GM20000 (cell line): Measurements from ENCODE around the gene FXYD2.

Experiments used
- DNase-seq: peaks from one replicate; pipeline ENCODE4 v3.0.0; 2012; ENCODE audit warnings: low spot score
- CTCF ChIP-seq: IDR thresholded peaks from 2 replicates; pipeline ENCODE4 v1.5.1; 2012; ENCODE audit warnings: mild to moderate bottlenecking, control low read depth; ENCODE audit errors: extremely low read depth, missing control alignments

Gene FXYD2

DNA sequence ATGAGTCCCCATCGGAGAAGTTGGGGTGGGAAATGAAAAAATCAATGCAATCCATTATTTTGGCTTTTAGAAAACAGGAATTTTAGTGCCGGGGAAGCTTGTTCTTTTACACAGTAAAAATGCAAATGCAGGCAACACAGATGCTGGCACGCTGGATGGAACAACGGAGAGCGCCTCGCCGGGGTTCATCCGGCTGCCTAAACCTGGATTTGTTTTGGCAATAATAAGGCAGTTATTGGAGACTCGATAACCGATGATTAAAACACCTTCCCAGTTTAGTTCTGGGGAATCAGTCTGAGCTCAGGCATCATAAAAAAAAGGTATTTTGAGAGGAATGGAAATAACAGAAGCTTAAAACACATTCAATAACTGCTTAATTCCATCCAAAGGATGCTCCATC lies 30.4 kb downstream of the FXYD2 start:
- DNase-seq = no peak
- TF ChIP-seq CTCF = no peak

DNA sequence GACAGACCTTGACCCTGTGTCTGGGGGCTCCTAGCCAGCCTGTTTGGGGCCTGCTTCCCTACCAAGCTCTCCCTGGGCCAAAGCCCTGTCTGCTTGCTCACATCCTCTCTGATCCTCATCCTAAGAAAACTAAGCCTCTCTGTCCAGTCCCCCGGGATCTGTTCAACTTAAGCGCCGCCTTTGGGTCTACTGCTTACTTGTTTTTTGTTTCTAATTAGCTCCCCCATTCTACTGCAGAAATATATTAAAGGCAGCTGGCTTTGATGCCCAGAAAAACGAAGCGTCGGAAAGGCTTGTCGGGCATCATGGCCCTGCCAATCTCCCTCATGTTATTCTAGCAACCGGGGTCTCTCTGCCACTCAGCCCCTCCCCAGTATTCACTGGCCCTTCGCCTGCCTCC lies 31.0 kb downstream of the FXYD2 start:
- DNase-seq = no peak
- TF ChIP-seq CTCF = no peak

- TF ChIP-seq CTCF = no peak
- no peak for DNase-seq
Observed at GRCh38 chr11:117792992-117793391, 31.6 kb downstream of the FXYD2 start.

GRCh38 chr11:117792241-117792640 lies 32.3 kb downstream of the FXYD2 start:
- no peak for TF ChIP-seq CTCF

GRCh38 chr11:117790279-117790678 lies 34.3 kb downstream of the FXYD2 start:
- no peak for DNase-seq
- no peak for TF ChIP-seq CTCF

More at GRCh38 chr11:117792241-117792640, 32.3 kb downstream of the FXYD2 start:
- DNase-seq = no peak

- TF ChIP-seq CTCF = no peak
- DNase-seq = no peak
Observed at GRCh38 chr11:117789241-117789640, 35.3 kb downstream of the FXYD2 start.

GRCh38 chr11:117786135-117786870 lies 38.2 kb downstream of the FXYD2 start:
- no peak for DNase-seq
- TF ChIP-seq CTCF = no peak
